Measurements from ENCODE around the gene ARMC9. TPM values are rescaled to one million over a fixed set of nuclear protein-coding genes. Genes with fewer than 3 reads are reported as not detected.

Gene ARMC9
- total RNA-seq, 1 donor from 2014 or later: 9.0 TPM

- CTCF ChIA-PET: no interaction called here
- TF ChIP-seq CTCF (IDR thresholded peaks at IDR 0.05): no peak
- POLR2A ChIA-PET: no interaction called here
- Mint-ChIP-seq H3K4me1 (peaks cover 11% of the 10 kb centered on the region), H3K4me3 (no peak overlapping the region), H3K9me3 (peaks cover 6% of the 10 kb centered on the region), H3K27me3 (no peaks in the 10 kb centered on the region), H3K36me3 (ENCODE audit: low read depth) (peaks cover 13% of the 10 kb centered on the region), H3K27ac (no peak overlapping the region)
- no peak for DNase-seq
- no peak for ATAC-seq (ENCODE audit: low read depth)
- intact Hi-C loops (cut with micrococcal nuclease): no loop called here
Measured at GRCh38 chr2:231385429-231385828, 187.0 kb downstream of the ARMC9 start.

GRCh38 chr2:231386446-231386845 lies 188.0 kb downstream of the ARMC9 start:
- H3K27ac Mint-ChIP-seq: no peak overlapping the region
- DNase-seq: no peak
- no peak for ATAC-seq (ENCODE audit: low read depth)
- peaks cover 18% of the 10 kb centered on the region for H3K36me3 Mint-ChIP-seq (ENCODE audit: low read depth)
- H3K4me3 Mint-ChIP-seq: no peak overlapping the region
- intact Hi-C loops (cut with micrococcal nuclease): no loop called here
- ChIA-PET POLR2A (no interaction called here), CTCF (no interaction called here)
- H3K9me3 Mint-ChIP-seq: peaks cover 6% of the 10 kb centered on the region
- H3K27me3 Mint-ChIP-seq: no peaks in the 10 kb centered on the region
- H3K4me1 Mint-ChIP-seq: peaks cover 21% of the 10 kb centered on the region
- TF ChIP-seq CTCF (IDR thresholded peaks at IDR 0.05): no peak

GRCh38 chr2:231387904-231388724 lies 189.7 kb downstream of the ARMC9 start:
- Mint-ChIP-seq H3K9me3 (peaks cover 6% of the 10 kb centered on the region), H3K36me3 (ENCODE audit: low read depth) (peaks cover 27% of the 10 kb centered on the region), H3K4me1 (peaks cover 38% of the 10 kb centered on the region), H3K27ac (no peak overlapping the region), H3K27me3 (no peaks in the 10 kb centered on the region), H3K4me3 (no peak overlapping the region)
- no peak for DNase-seq
- no peak for ATAC-seq (ENCODE audit: low read depth)
- intact Hi-C loops (cut with micrococcal nuclease): no loop called here
- ChIA-PET POLR2A (interaction anchor here (1.0 kb wide), 1 partner anchor 26 kb away, joined by 4 read pairs; no protein-coding TSS in a partner anchor), CTCF (interaction anchor here (0.8 kb wide), 1 partner anchor 12 kb away, joined by 3 read pairs; no protein-coding TSS in a partner anchor)
- TF ChIP-seq CTCF (IDR thresholded peaks at IDR 0.05): no peak

GRCh38 chr2:231388725-231389346 lies 190.4 kb downstream of the ARMC9 start:
- Mint-ChIP-seq H3K4me3 (no peak overlapping the region), H3K27ac (no peak overlapping the region), H3K4me1 (peaks cover 45% of the 10 kb centered on the region), H3K9me3 (peaks cover 6% of the 10 kb centered on the region), H3K36me3 (ENCODE audit: low read depth) (peaks cover 33% of the 10 kb centered on the region), H3K27me3 (no peaks in the 10 kb centered on the region)
- no peak for ATAC-seq (ENCODE audit: low read depth)
- POLR2A ChIA-PET: interaction anchor here (1.0 kb wide), 1 partner anchor 27 kb away, joined by 4 read pairs; no protein-coding TSS in a partner anchor
- intact Hi-C loops (cut with micrococcal nuclease): no loop called here
- no peak for DNase-seq
- CTCF ChIA-PET: interaction anchor here (0.8 kb wide), 1 partner anchor 12 kb away, joined by 3 read pairs; no protein-coding TSS in a partner anchor
- no peak for TF ChIP-seq CTCF (IDR thresholded peaks at IDR 0.05)

DNA sequence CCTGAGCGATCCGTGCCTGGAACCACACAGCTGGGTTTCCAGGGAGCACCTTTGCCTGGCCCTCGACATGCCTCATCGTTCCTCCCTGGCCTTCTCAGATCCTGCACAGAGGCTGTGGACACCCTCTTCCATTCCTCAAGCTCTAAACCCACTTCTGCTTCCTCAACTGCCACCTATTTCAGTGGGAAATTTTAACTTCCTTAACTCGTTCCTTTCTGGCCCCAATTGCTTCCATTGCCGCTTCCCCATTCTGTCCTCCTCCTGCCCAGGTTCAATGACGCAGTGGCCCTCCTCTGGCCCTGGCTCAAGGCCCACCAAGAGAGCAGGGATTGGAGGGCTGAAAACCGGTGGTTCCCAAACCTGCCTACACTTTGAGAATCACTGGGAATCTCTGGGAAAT lies 192.2 kb downstream of the ARMC9 start:
- Mint-ChIP-seq H3K4me1 (peaks cover 56% of the 10 kb centered on the region), H3K36me3 (ENCODE audit: low read depth) (peaks cover 39% of the 10 kb centered on the region), H3K4me3 (no peak overlapping the region), H3K27ac (peak overlapping the region; percentile 57), H3K27me3 (no peaks in the 10 kb centered on the region), H3K9me3 (no peaks in the 10 kb centered on the region)
- ATAC-seq (ENCODE audit: low read depth) (no peak), DNase-seq (no peak)
- no peak for TF ChIP-seq CTCF (IDR thresholded peaks at IDR 0.05)
- ChIA-PET POLR2A (no interaction called here), CTCF (no interaction called here)
- intact Hi-C loops (cut with micrococcal nuclease): loop anchor here (5.0 kb wide), 4 partner anchors 78 to 1183 kb away; partner anchors contain the start of gene PSMD1
